Common myeloid progenitor, CD34-positive (primary cell): Measurements from ENCODE around the gene SLC43A1.

Source experiments
- CTCF ChIA-PET: fragments of 350-600 bp; sonication (Branson Sonifier 250); formaldehyde crosslinking; loops from one replicate; lab custom pipeline; 2021; ENCODE audit warnings: antibody characterized with exemption; lab: Charles Lee
- POLR2A ChIA-PET: fragments of 350-600 bp; sonication (Branson Sonifier 250); formaldehyde crosslinking; loops from one replicate; lab custom pipeline; 2021; ENCODE audit warnings: antibody characterized with exemption; lab: Charles Lee
- DNase-seq, 3 donors: peaks; one replicate each; pipeline versions ENCODE4 v3.0.0 to v3.0.0-alpha.2; 2013
- H3K27ac ChIP-seq, 2 experiments: 1 replicate in 1 of 2; 2 replicates in 1 of 2; pipeline ENCODE4 v1.7.0; 2013; ENCODE audit warnings: inconsistent platforms in 2 of 2, low read length in 2 of 2, mild to moderate bottlenecking in 2 of 2, low read depth in 1 of 2, moderate library complexity in 1 of 2; ENCODE audit not compliant: severe bottlenecking in 2 of 2, insufficient read depth in 1 of 2, poor library complexity in 1 of 2
- H3K27me3 ChIP-seq, 5 experiments: replicated peaks in 2 of 5; 1 replicate in 3 of 5; 2 replicates in 2 of 5; pipeline versions ENCODE4 v1.6.1 to v1.7.0; 2013; ENCODE audit warnings: low read length in 4 of 5, mild to moderate bottlenecking in 2 of 5, moderate library complexity in 2 of 5, inconsistent platforms in 1 of 5; ENCODE audit not compliant: insufficient read depth in 5 of 5, control insufficient read depth in 4 of 5
- H3K36me3 ChIP-seq, 4 experiments: 1 replicate in 2 of 4; 2 replicates in 2 of 4; pipeline versions ENCODE4 v1.6.1 to v1.7.0; 2013; ENCODE audit warnings: low read length in 3 of 4, control low read depth in 1 of 4, mild to moderate bottlenecking in 1 of 4; ENCODE audit not compliant: control insufficient read depth in 4 of 4, insufficient read depth in 4 of 4
- H3K4me1 ChIP-seq, 4 experiments: 1 replicate in 3 of 4; 2 replicates in 1 of 4; pipeline versions ENCODE4 v1.6.1 to v1.7.1; 2013; ENCODE audit warnings: low read length in 3 of 4, mild to moderate bottlenecking in 3 of 4, control low read depth in 1 of 4, inconsistent platforms in 1 of 4, moderate library complexity in 1 of 4; ENCODE audit not compliant: control insufficient read depth in 4 of 4, insufficient read depth in 4 of 4; ENCODE audit errors: control extremely low read depth in 1 of 4
- H3K4me3 ChIP-seq, 7 experiments: 1 replicate in 4 of 7; 2 replicates in 3 of 7; pipeline versions ENCODE4 v1.5.1 to v1.7.0; 2013; ENCODE audit warnings: mild to moderate bottlenecking in 7 of 7, low read length in 6 of 7, moderate library complexity in 6 of 7, inconsistent platforms in 2 of 7, low read depth in 2 of 7, control low read depth in 1 of 7; ENCODE audit not compliant: insufficient read depth in 4 of 7, control insufficient read depth in 1 of 7; ENCODE audit errors: extremely low read depth in 1 of 7
- H3K9me3 ChIP-seq, 5 experiments: 1 replicate in 4 of 5; 2 replicates in 1 of 5; pipeline versions ENCODE4 v1.6.1 to v1.7.1; 2013; ENCODE audit warnings: low read length in 4 of 5, mild to moderate bottlenecking in 2 of 5, inconsistent platforms in 1 of 5, low read depth in 1 of 5, moderate library complexity in 1 of 5; ENCODE audit not compliant: control insufficient read depth in 4 of 5, insufficient read depth in 2 of 5; ENCODE audit errors: control extremely low read depth in 1 of 5
- WGBS: methylation state at CpG from one replicate; pipeline ENCODE4 v1.1.5; 2013; ENCODE audit not compliant: insufficient coverage; 5-methylcytosine and 5-hydroxymethylcytosine counted together

Gene SLC43A1

GRCh38 chr11:57474017-57474802 is 41.3 kb downstream of the SLC43A1 start:
- H3K9me3 ChIP-seq, result no peaks in the 10 kb centered on the region
- DNase-seq, result peak; percentile 73 to 90 (median 89)
- peak overlapping the region in 1 of 2 experiments; percentile 30 for H3K27ac ChIP-seq
- peak overlapping the region in 4 of 7 experiments; percentile 32 to 57 (median 50) for H3K4me3 ChIP-seq
- peaks cover 7 to 44% (median 39%) of the 10 kb centered on the region in 4 experiments for H3K4me1 ChIP-seq
- ChIA-PET CTCF (interaction anchor here (0.8 to 4.3 kb wide), 10 partner anchors 8 to 125 kb away, joined by 3 to 85 read pairs (median 4); partner anchors contain the start of gene RTN4RL2), POLR2A (no interaction called here)
- H3K36me3 ChIP-seq, result no peaks in the 10 kb centered on the region
- 0% methylated on average over 9 of the region's 9 CpGs for WGBS
- no peaks in the 10 kb centered on the region for H3K27me3 ChIP-seq

GRCh38 chr11:57473285-57473841 is 42.1 kb downstream of the SLC43A1 start:
- POLR2A ChIA-PET, result interaction anchor here (1.0 kb wide), 1 partner anchor 15 kb away, joined by 4 read pairs; no protein-coding TSS in a partner anchor

GRCh38 chr11:57471496-57471895 is 44.0 kb downstream of the SLC43A1 start:
- DNase-seq, result no peak
- no peaks in the 10 kb centered on the region for H3K27me3 ChIP-seq
- H3K4me3 ChIP-seq, result no peak overlapping the region

More at GRCh38 chr11:57473285-57473841, 42.1 kb downstream of the SLC43A1 start:
- no peak overlapping the region for H3K27ac ChIP-seq
- H3K9me3 ChIP-seq, result no peaks in the 10 kb centered on the region
- DNase-seq, result peak in 2 of 3 donors; percentile 63 to 67
- peak overlapping the region in 2 of 7 experiments; percentile 1 for H3K4me3 ChIP-seq
- H3K4me1 ChIP-seq, result peaks cover 7 to 43% (median 39%) of the 10 kb centered on the region in 4 experiments
- H3K36me3 ChIP-seq, result no peaks in the 10 kb centered on the region
- CTCF ChIA-PET, result interaction anchor here (0.9 to 4.3 kb wide), 17 partner anchors 11 to 130 kb away, joined by 3 to 85 read pairs (median 4); partner anchors contain the start of genes RTN4RL2 and SLC43A1
- 0% methylated on average over 3 of the region's 6 CpGs for WGBS
- H3K27me3 ChIP-seq, result no peaks in the 10 kb centered on the region

GRCh38 chr11:57469268-57469667 is 46.2 kb downstream of the SLC43A1 start:
- Histone ChIP-seq H3K36me3 (no peaks in the 10 kb centered on the region), H3K27me3 (no peaks in the 10 kb centered on the region), H3K27ac (no peak overlapping the region), H3K4me1 (peaks cover 0 to 14% (median 10%) of the 10 kb centered on the region in 4 experiments), H3K9me3 (no peaks in the 10 kb centered on the region), H3K4me3 (no peak overlapping the region)
- POLR2A ChIA-PET, result no interaction called here
- CTCF ChIA-PET, result interaction anchor here (1.0 to 2.3 kb wide), 2 partner anchors 8 to 11 kb away, joined by 3 to 7 read pairs; partner anchors contain the start of gene RTN4RL2
- WGBS, result 100% methylated on average over 1 of the region's 5 CpGs
- no peak for DNase-seq

More at GRCh38 chr11:57471496-57471895, 44.0 kb downstream of the SLC43A1 start:
- ChIA-PET CTCF (interaction anchor here (1.5 to 4.3 kb wide), 5 partner anchors 9 to 55 kb away, joined by 5 to 85 read pairs (median 9); partner anchors contain the start of gene RTN4RL2), POLR2A (no interaction called here)
- no peaks in the 10 kb centered on the region for H3K9me3 ChIP-seq
- no peaks in the 10 kb centered on the region for H3K36me3 ChIP-seq
- peaks cover 7 to 36% (median 33%) of the 10 kb centered on the region in 4 experiments for H3K4me1 ChIP-seq
- WGBS, result no CpG with 5 or more reads among the region's 3 CpGs
- no peak overlapping the region for H3K27ac ChIP-seq

- 100% methylated on average over 4 of the region's 4 CpGs for WGBS
- no peaks in the 10 kb centered on the region for H3K36me3 ChIP-seq
- no peak overlapping the region for H3K27ac ChIP-seq
- ChIA-PET POLR2A (no interaction called here), CTCF (interaction anchor here (1.2 to 2.3 kb wide), 2 partner anchors 10 to 58 kb away, joined by 5 to 7 read pairs; no protein-coding TSS in a partner anchor)
- DNase-seq, result no peak
- no peaks in the 10 kb centered on the region for H3K27me3 ChIP-seq
- peaks cover 0 to 4% (median 1%) of the 10 kb centered on the region in 4 experiments for H3K4me1 ChIP-seq
- H3K9me3 ChIP-seq, result no peaks in the 10 kb centered on the region
- H3K4me3 ChIP-seq, result no peak overlapping the region
Observed at GRCh38 chr11:57468276-57468675, 47.2 kb downstream of the SLC43A1 start.

- no peak overlapping the region for H3K4me3 ChIP-seq
- no peaks in the 10 kb centered on the region for H3K4me1 ChIP-seq
- no peak overlapping the region for H3K27ac ChIP-seq
- no peaks in the 10 kb centered on the region for H3K36me3 ChIP-seq
- ChIA-PET CTCF (interaction anchor here (1.0 to 2.3 kb wide), 3 partner anchors 9 to 59 kb away, joined by 5 to 7 read pairs (median 5); no protein-coding TSS in a partner anchor), POLR2A (no interaction called here)
- no peak for DNase-seq
- no peaks in the 10 kb centered on the region for H3K9me3 ChIP-seq
- WGBS, result 94% methylated on average over 22 of the region's 23 CpGs
- H3K27me3 ChIP-seq, result no peaks in the 10 kb centered on the region
Observed at GRCh38 chr11:57467508-57468157, 47.9 kb downstream of the SLC43A1 start.
